OCI-LY7 (cell line): ENCODE data around the gene XRN2.

Experiments
- CTCF ChIP-seq: fragments of 200-600 bp; sonication (generic); conservative IDR thresholded peaks from 2 replicates; pipeline ENCODE4 v1.5.1; 2014; ENCODE audit warnings: mild to moderate bottlenecking, antibody characterized with exemption, low read length, moderate library complexity, mixed read lengths
- EZH2phosphoT487 ChIP-seq: fragments of 200-600 bp; sonication (generic); IDR thresholded peaks from 2 replicates; pipeline ENCODE4 v1.6.1; 2018; ENCODE audit warnings: low read depth, borderline replicate concordance, mild to moderate bottlenecking, mixed run types, antibody characterized with exemption, low read length, moderate library complexity, mixed read lengths

- TF ChIP-seq CTCF (no peak), EZH2phosphoT487 (no peak)
Observed at GRCh38 chr20:21280522-21281016, 22.6 kb upstream of the XRN2 start.
